MM.1S (cell line): ENCODE data around the gene PLEKHH1.

Experiments
- CTCF ChIP-seq: fragments of 300-600 bp; sonication (generic); IDR thresholded peaks from 2 replicates; pipeline ENCODE4 v1.5.1; 2016; ENCODE audit warnings: antibody characterized with exemption, low read length, mixed read lengths
- EZH2 ChIP-seq: fragments of 300-600 bp; sonication (generic); optimal IDR thresholded peaks from 2 replicates; pipeline ENCODE3; 2017; ENCODE audit warnings: low read depth, mild to moderate bottlenecking, antibody characterized with exemption, low read length, mixed read lengths
- EZH2phosphoT487 ChIP-seq: fragments of 300-600 bp; sonication (generic); IDR thresholded peaks from 2 replicates; pipeline ENCODE4 v1.6.1; 2018; ENCODE audit warnings: antibody characterized with exemption, low read length

- no peak for TF ChIP-seq EZH2phosphoT487
- no peak for TF ChIP-seq CTCF
- no peak for TF ChIP-seq EZH2
Measured at GRCh38 chr14:67607646-67608045, 74.6 kb downstream of the PLEKHH1 start.
